IMR-90 (cell line): ENCODE results near the gene ELF2. TPM values are rescaled to one million over a fixed set of nuclear protein-coding genes. Genes with fewer than 3 reads are reported as not detected.

Experiments used
- ATAC-seq: fragments of 200-7000 bp; cut with Tn5 transposase; 2 replicates; pipeline ENCODE4 v1.9.1; 2020; ENCODE audit warnings: low read depth, mild to moderate bottlenecking, moderate library complexity
- BruUV-seq: library from RNA; stranded (reverse); fragments of 400-500 nt; replicated peaks from 2 replicates; lab custom pipeline; 2021; lab: Mats Ljungman, UMichigan
- CTCF ChIA-PET: fragments of 300-600 bp; formaldehyde crosslinking; extraction: SDS; loops from one replicate; lab custom pipeline; 2021; ENCODE audit warnings: antibody characterized with exemption; lab: Yijun Ruan, JAX
- POLR2A ChIA-PET: fragments of 300-600 bp; sonication (Branson Sonifier 250); formaldehyde crosslinking; loops from one replicate; lab custom pipeline; 2022; ENCODE audit warnings: antibody characterized with exemption; ENCODE audit not compliant: unreplicated experiment; lab: Charles Lee
- DNase-seq: peaks from one replicate; pipeline ENCODE4 v3.0.0; 2013
- H2AFZ ChIP-seq: replicated peaks from 2 replicates; pipeline ENCODE3; 2013; ENCODE audit warnings: low read length, mild to moderate bottlenecking; ENCODE audit not compliant: poor library complexity
- H2AK5ac ChIP-seq: 2 replicates; pipeline ENCODE4 v1.6.1; 2013; ENCODE audit warnings: low read depth, low read length, inconsistent platforms
- H2AK9ac ChIP-seq: replicated peaks from 2 replicates; pipeline ENCODE3; 2013; ENCODE audit warnings: mild to moderate bottlenecking, low read depth, low read length, moderate library complexity; ENCODE audit not compliant: poor library complexity
- H2BK120ac ChIP-seq: 2 replicates; pipeline ENCODE4 v1.6.1; 2013; ENCODE audit warnings: low read depth, low read length, inconsistent platforms
- H2BK15ac ChIP-seq: 3 replicates; pipeline ENCODE4 v1.6.1; 2013; ENCODE audit warnings: low read depth, low read length, inconsistent platforms
- H2BK20ac ChIP-seq: 2 replicates; pipeline ENCODE4 v1.6.1; 2013; ENCODE audit warnings: low read depth, mild to moderate bottlenecking, inconsistent platforms, low read length, moderate library complexity
- H2BK5ac ChIP-seq: 2 replicates; pipeline ENCODE4 v1.6.1; 2013; ENCODE audit warnings: mild to moderate bottlenecking, low read depth, low read length, inconsistent platforms; ENCODE audit not compliant: poor library complexity, severe bottlenecking
- H3K14ac ChIP-seq: replicated peaks from 2 replicates; pipeline ENCODE4 v1.6.1; 2013; ENCODE audit warnings: low read depth, low read length, inconsistent platforms
- H3K18ac ChIP-seq: 2 replicates; pipeline ENCODE4 v1.6.1; 2013; ENCODE audit warnings: low read depth, low read length, control low read depth
- H3K23ac ChIP-seq: 2 replicates; pipeline ENCODE4 v1.6.1; 2013; ENCODE audit warnings: low read depth, low read length, inconsistent platforms
- H3K27ac ChIP-seq: 2 replicates; pipeline ENCODE4 v1.5.1; 2013; ENCODE audit warnings: mild to moderate bottlenecking, control low read depth, low read length; ENCODE audit not compliant: insufficient read depth
- H3K27me3 ChIP-seq: 2 replicates; pipeline ENCODE4 v1.6.1; 2013; ENCODE audit warnings: low read length; ENCODE audit not compliant: control insufficient read depth, insufficient read depth
- H3K36me3 ChIP-seq: 2 replicates; pipeline ENCODE4 v1.6.1; 2013; ENCODE audit warnings: low read length, mixed read lengths; ENCODE audit not compliant: control insufficient read depth, insufficient read depth
- H3K4ac ChIP-seq: 2 replicates; pipeline ENCODE4 v1.6.1; 2013; ENCODE audit warnings: low read depth, low read length, inconsistent platforms
- H3K4me1 ChIP-seq: 2 replicates; pipeline ENCODE4 v1.6.1; 2013; ENCODE audit warnings: low read length, mixed read lengths; ENCODE audit not compliant: control insufficient read depth, insufficient read depth
- H3K4me2 ChIP-seq: 2 replicates; pipeline ENCODE4 v1.6.1; 2013; ENCODE audit warnings: low read depth, mild to moderate bottlenecking, control low read depth, low read length, moderate library complexity
- H3K4me3 ChIP-seq: 2 replicates; pipeline ENCODE4 v1.5.1; 2013; ENCODE audit warnings: low read depth, mild to moderate bottlenecking, control low read depth, low read length, moderate library complexity; ENCODE audit not compliant: insufficient read depth
- H3K56ac ChIP-seq: 2 replicates; pipeline ENCODE4 v1.6.1; 2013; ENCODE audit warnings: low read length, inconsistent platforms; ENCODE audit not compliant: insufficient read depth; ENCODE audit errors: extremely low read depth
- H3K79me1 ChIP-seq, 2 experiments: 2 replicates each; pipeline ENCODE4 v1.6.1; 2013; ENCODE audit warnings: low read length in 2 of 2, inconsistent platforms in 1 of 2, low read depth in 1 of 2
- H3K9ac ChIP-seq: 2 replicates; pipeline ENCODE4 v1.6.1; 2013; ENCODE audit warnings: low read depth, low read length, control low read depth
- H3K9me1 ChIP-seq: 2 replicates; pipeline ENCODE4 v1.6.1; 2013; ENCODE audit warnings: low read length, inconsistent platforms; ENCODE audit not compliant: insufficient read depth
- H3K9me3 ChIP-seq: 2 replicates; pipeline ENCODE4 v1.6.1; 2013; ENCODE audit warnings: low read length; ENCODE audit not compliant: control insufficient read depth, insufficient read depth
- H4K20me1 ChIP-seq: 2 replicates; pipeline ENCODE4 v1.6.1; 2013; ENCODE audit warnings: low read length, inconsistent platforms; ENCODE audit not compliant: insufficient read depth
- H4K5ac ChIP-seq: 2 replicates; pipeline ENCODE4 v1.6.1; 2013; ENCODE audit warnings: mild to moderate bottlenecking, low read depth, low read length, control low read depth
- H4K8ac ChIP-seq, 2 experiments: 2 replicates each; pipeline ENCODE4 v1.6.1; 2013; ENCODE audit warnings: low read depth in 2 of 2, low read length in 2 of 2, control low read depth in 1 of 2, inconsistent platforms in 1 of 2
- H4K91ac ChIP-seq: 2 replicates; pipeline ENCODE4 v1.6.1; 2013; ENCODE audit warnings: low read depth, low read length, inconsistent platforms; ENCODE audit not compliant: insufficient read depth
- MAFK ChIP-seq: IDR thresholded peaks from 2 replicates; pipeline ENCODE4 v1.6.1; 2012; ENCODE audit warnings: low read depth, low read length, improper control_type of control experiment
- SMC3 ChIP-seq: fragments of 150-350 bp; IDR thresholded peaks from 2 replicates; pipeline ENCODE4 v1.6.1; 2016; ENCODE audit warnings: low read depth, mild to moderate bottlenecking, antibody characterized with exemption, low read length, moderate library complexity
- WGBS, 2 experiments: methylation state at CpG; one replicate each; pipeline versions ENCODE4 v1.1.5 to v1.1.7; 2013; ENCODE audit warnings: missing lambda C conversion rate in 2 of 2; ENCODE audit not compliant: insufficient read length in 1 of 2; ENCODE audit errors: extremely low coverage in 2 of 2; 5-methylcytosine and 5-hydroxymethylcytosine counted together
- dilution Hi-C: fragments of 300-500 bp; cut with HindIII; formaldehyde crosslinking; loops from one replicate; pipeline ENCODE4 v1.14.3; 2018; ENCODE audit warnings: low sequenced_read_pairs; ENCODE audit not compliant: unreplicated experiment
- in situ Hi-C: fragments of 300-500 bp; cut with MboI; formaldehyde crosslinking; loops from 3 replicates; pipeline ENCODE4 v1.14.3; 2019; ENCODE audit warnings: low sequenced_read_pairs, inconsistent platforms, mixed read lengths
- intact Hi-C: fragments of 100-400 bp; cut with micrococcal nuclease; formaldehyde crosslinking; loops from 2 replicates; pipeline ENCODE4 v1.10.0; 2022
- polyA plus RNA-seq, 3 experiments: library from polyadenylated mRNA; depleted of rRNA; stranded (reverse); fragments of >200 nt; gene quantifications; 2 replicates each; pipeline ENCODE4 v1.2.3, GENCODE V29; 2012; ENCODE audit warnings: low replicate concordance in 1 of 3
- total RNA-seq: library from RNA; depleted of rRNA; stranded (reverse); fragments of >200 nt; gene quantifications from 2 replicates; pipeline ENCODE4 v1.2.3, GENCODE V29; 2012

ELF2 gene
- total and polyA plus RNA-seq, 2 of the 4 experiments (the other 2 are of a cell fraction) = 14.5 to 42.3 TPM

DNA sequence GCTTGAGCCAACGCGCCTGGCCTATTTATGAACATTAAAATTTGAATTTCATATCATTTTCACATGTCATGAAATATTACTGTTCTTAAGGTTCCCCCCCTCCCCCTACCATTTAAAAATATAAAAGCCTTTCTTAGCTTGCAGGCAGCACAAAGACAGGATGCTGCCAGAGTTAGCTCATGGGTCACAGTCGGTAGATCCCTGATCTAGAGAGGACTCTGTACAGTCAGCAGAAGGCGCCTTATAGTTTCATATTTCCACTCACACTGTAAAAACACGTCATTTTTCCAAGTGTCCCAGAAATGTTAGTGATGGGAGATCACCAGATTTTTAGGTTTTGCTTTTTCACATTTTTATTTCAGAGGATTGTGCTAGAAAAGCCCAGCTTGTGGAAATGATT lies 149.2 kb downstream of the ELF2 start:
- in situ Hi-C loops = no loop called here
- Histone ChIP-seq H4K5ac (no peak overlapping the region), H3K9me1 (peaks cover 6% of the 10 kb centered on the region; the same call in 1 of the 2 replicates), H2BK5ac (no peak overlapping the region), H2AFZ (no peak overlapping the region), H2BK120ac (no peak overlapping the region), H2AK5ac (no peak overlapping the region), H3K56ac (no peak overlapping the region), H2AK9ac (no peak overlapping the region), H3K36me3 (0 out of 2 replicates have a peak, but pooled peaks cover 2% of the 10 kb centered on the region), H2BK15ac (no peak overlapping the region), H3K23ac (0 out of 2 replicates have a peak overlapping the region, but pooled peaks have one; percentile 22), H4K91ac (no peak overlapping the region), H4K20me1 (peaks cover 80% of the 10 kb centered on the region), H3K4me1 (peaks cover 12% of the 10 kb centered on the region), H3K79me1 (peaks cover 9 to 68% of the 10 kb centered on the region in 2 experiments), H3K9me3 (no peaks in the 10 kb centered on the region), H3K4ac (no peak overlapping the region), H3K27ac (no peak overlapping the region), H3K9ac (no peak overlapping the region), H3K27me3 (no peaks in the 10 kb centered on the region), H3K14ac (no peak overlapping the region), H3K4me2 (no peak overlapping the region), H4K8ac (no peak overlapping the region), H2BK20ac (no peak overlapping the region), H3K4me3 (no peak overlapping the region), H3K18ac (no peak overlapping the region)
- DNase-seq (peak; percentile 70), ATAC-seq (peak; percentile 38)
- intact Hi-C loops = no loop called here
- no peak for TF ChIP-seq SMC3
- TF ChIP-seq MAFK = 0 out of 2 replicates have a peak, but pooled peaks have one; percentile 12
- CTCF ChIA-PET = interaction anchor here (0.6 to 1.1 kb wide), 2 partner anchors 10 to 73 kb away, joined by 3 read pairs; no protein-coding TSS in a partner anchor
- POLR2A ChIA-PET = no interaction called here
- no CpG with 5 or more reads among the region's 5 CpGs for WGBS, 2 experiments
- BruUV-seq = no TSS peak
- dilution Hi-C loops = no loop called here
